Left ventricle myocardium superior (tissue), 1 donor: ENCODE results near the gene SIN3B. TPM values are rescaled to one million over a fixed set of nuclear protein-coding genes. Genes with fewer than 3 reads are reported as not detected.

Source experiments
- ATAC-seq: fragments of 200-7000 bp; cut with Tn5 transposase; one replicate; pipeline ENCODE4 v1.9.1; 2020; ENCODE audit warnings: mild to moderate bottlenecking, moderate library complexity
- DNase-seq: peaks from one replicate; pipeline ENCODE4 v3.0.0-alpha.2; 2020
- intact Hi-C: fragments of 100-400 bp; cut with micrococcal nuclease; formaldehyde crosslinking; loops from one replicate; pipeline ENCODE4 v1.11.0; 2022
- total RNA-seq: library from RNA; stranded (reverse); fragmentation: NEBNext Ultra II Directional; extraction: Animal tissue kit (Norgen Biotek cat#: 25700); gene quantifications from one replicate; pipeline ENCODE4 v1.2.1, GENCODE V29; 2021
- donor health status: DM: no; HTN: yes; CAD: no; lungs with severe emphysema.

Gene SIN3B
- total RNA-seq, 1 donor from 2014 or later: 26.0 TPM

- DNase-seq: no peak
- intact Hi-C loops: no loop called here
- no peak for ATAC-seq
Measured at GRCh38 chr19:16928916-16929315, 99.7 kb downstream of the SIN3B start.

Other genes starting within 250 kb of the SIN3B start
- gene MED26, start 201.2 kb upstream of the SIN3B start, total RNA-seq: 4.9 TPM
- gene SMIM7, start 169.3 kb upstream of the SIN3B start, total RNA-seq: 32.5 TPM
- 50.5 TPM for gene TMEM38A, start 168.3 kb upstream of the SIN3B start, total RNA-seq
- gene NWD1, start 109.6 kb upstream of the SIN3B start, total RNA-seq: not detected
- gene F2RL3, start 59.6 kb downstream of the SIN3B start, total RNA-seq: 0.30 TPM
- gene CPAMD8, start 197.4 kb downstream of the SIN3B start, total RNA-seq: 12.5 TPM
- gene HAUS8, start 246.1 kb downstream of the SIN3B start, total RNA-seq: 6.1 TPM
- gene MYO9B, start 246.4 kb downstream of the SIN3B start, total RNA-seq: 38.1 TPM